Dedifferentiated amniotic fluid mesenchymal stem cell (primary cell): ENCODE data around the gene TPSD1.
"Not testable (repeated sequence)": the region's sequence is repeated elsewhere in the genome, so short reads cannot be mapped to it uniquely, and the experiment has no call there.

ENCODE experiments used
- DNase-seq: peaks from one replicate; pipeline ENCODE4 v3.0.0-alpha.2; 2016; ENCODE audit errors: extremely low spot score

The TPSD1 gene

DNA sequence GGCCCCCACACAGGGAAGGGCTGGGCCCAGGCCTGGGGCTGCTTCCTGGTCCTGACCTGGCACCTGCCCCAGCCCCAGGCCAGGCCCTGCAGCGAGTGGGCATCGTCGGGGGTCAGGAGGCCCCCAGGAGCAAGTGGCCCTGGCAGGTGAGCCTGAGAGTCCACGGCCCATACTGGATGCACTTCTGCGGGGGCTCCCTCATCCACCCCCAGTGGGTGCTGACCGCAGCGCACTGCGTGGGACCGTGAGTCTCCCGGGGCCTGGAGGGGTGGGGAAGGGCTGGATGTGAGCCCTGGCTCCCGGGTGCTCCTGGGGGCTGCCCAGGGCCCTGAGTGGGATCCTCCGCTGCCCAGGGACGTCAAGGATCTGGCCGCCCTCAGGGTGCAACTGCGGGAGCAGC, 14.8 kb upstream of the TPSD1 start:
- DNase-seq, result not testable (repeated sequence)

DNA sequence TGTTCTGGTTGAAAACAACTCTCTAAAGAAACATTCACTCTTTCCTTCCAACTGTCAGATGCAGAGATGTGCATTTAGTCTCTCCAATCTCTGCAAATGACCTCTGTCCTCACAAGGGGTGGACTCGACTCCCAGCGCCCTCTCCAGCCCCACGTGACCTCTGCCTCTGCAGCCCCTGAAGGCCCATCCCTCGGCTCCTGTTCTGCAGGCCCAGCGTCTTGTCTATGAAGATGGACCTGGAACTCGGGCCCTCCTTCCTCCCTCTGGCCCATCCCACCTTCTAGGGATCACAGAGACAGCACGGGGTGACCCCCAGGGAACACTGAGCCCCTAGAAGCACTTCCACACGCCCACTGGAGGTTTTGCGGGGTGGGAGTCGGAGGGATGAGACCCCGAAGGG, 12.5 kb upstream of the TPSD1 start:
- not testable (repeated sequence) for DNase-seq

- DNase-seq, result not testable (repeated sequence)
Measured at GRCh38 chr16:1243907-1244850, 11.7 kb upstream of the TPSD1 start.

GRCh38 chr16:1244881-1245280, 11.0 kb upstream of the TPSD1 start:
- DNase-seq, result no peak

DNA sequence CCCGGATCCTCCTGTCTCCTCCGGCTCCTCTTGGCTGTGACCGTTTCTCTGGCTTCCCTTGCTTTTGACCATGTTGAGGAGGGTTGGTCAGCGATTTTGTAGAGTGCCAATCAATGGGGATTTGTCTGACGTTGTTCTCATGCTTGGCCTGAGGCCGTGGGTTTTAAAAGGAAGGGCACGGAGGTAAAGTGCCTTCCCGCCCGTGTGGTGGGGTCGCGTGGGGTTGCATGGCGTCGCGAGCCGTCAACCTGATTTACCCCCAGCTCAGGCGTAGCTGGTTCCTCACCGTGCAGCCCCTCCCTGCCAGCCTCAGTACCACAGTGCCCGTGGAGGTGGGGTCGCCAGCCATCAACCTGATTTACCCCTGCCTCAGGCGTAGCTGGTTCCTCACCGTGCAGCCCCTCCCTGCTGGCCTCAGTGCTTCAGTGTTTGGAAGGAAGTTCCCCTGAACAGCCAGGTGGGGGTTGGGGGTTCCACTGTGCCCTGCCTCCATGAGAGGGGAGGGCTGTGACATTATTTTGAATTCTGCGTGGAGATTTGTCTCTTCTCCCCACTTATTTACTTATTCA, 10.3 kb upstream of the TPSD1 start:
- no peak for DNase-seq

- not testable (repeated sequence) for DNase-seq
Measured at GRCh38 chr16:1247903-1248537, 7.8 kb upstream of the TPSD1 start.

GRCh38 chr16:1249031-1249755, 6.7 kb upstream of the TPSD1 start:
- not testable (repeated sequence) for DNase-seq

GRCh38 chr16:1253701-1254364, 2.0 kb upstream of the TPSD1 start:
- not testable (repeated sequence) for DNase-seq

GRCh38 chr16:1254821-1255220, 1.0 kb upstream of the TPSD1 start:
- DNase-seq, result not testable (repeated sequence)

- DNase-seq, result not testable (repeated sequence)
Measured at GRCh38 chr16:1256296-1256873, 516 bp downstream of the TPSD1 start.

DNA sequence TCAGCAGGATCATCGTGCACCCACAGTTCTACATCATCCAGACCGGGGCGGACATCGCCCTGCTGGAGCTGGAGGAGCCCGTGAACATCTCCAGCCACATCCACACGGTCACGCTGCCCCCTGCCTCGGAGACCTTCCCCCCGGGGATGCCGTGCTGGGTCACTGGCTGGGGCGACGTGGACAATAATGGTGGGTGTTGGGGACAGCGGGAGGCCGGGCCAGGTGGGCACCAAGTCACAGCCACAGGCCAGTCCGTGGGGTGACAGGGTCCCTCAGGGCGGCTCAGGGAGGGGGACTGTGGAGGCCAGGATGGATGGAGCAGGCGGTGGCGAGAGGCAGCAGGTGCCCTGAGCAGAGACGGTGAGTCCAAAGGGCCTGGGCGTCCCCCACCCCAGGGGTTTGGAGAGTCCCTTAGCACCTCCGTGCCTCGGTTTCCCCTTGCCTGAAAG, 1.0 kb downstream of the TPSD1 start:
- DNase-seq, result no peak

GRCh38 chr16:1257561-1258224, 1.8 kb downstream of the TPSD1 start:
- DNase-seq, result no peak

- DNase-seq, result no peak
Measured at GRCh38 chr16:1258225-1258600, 2.3 kb downstream of the TPSD1 start.

DNA sequence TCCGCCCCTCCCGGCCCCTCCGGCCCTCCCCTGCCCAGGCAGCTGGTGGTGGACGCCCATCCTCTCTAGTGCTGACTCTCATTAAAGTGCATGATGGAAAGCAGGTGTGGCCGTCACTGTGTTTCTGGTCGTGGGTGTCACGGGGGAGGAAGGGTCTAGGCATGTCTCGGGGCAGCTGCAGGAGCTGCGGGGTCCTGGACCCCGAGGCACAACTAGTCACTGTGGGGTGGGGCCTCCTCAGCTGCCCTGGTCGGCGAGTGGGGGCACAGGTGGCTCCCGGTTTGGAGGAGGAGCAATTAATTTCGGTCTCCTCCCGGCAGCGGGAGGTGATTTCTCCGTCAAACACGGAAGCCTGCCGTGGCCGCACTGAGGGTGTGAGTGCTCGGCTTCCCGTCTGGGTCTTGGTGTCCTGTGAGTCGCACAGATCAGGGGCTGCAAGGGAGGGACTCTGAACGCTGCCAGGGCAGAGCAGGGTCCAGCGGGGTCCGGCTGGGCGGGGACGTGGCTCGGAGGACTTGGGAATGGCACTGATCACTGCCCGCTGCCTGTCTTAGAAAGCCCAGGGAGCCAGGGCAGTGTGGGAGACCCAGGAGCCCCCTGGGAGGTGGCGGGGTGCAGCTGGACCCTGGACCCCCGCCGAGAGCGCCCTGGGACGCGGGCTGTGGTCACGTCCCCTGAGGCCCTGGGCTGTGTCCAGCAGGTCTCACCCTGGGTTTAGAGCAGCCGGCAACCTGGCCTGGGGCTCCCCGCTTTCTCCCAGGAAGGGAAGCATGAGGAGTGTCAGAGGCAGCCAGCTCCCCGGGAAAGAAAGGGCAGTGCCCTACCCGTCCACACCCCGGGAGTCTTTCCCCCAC, 3.3 kb downstream of the TPSD1 start:
- DNase-seq, result no peak

GRCh38 chr16:1259760-1260068, 3.8 kb downstream of the TPSD1 start:
- no peak for DNase-seq

DNA sequence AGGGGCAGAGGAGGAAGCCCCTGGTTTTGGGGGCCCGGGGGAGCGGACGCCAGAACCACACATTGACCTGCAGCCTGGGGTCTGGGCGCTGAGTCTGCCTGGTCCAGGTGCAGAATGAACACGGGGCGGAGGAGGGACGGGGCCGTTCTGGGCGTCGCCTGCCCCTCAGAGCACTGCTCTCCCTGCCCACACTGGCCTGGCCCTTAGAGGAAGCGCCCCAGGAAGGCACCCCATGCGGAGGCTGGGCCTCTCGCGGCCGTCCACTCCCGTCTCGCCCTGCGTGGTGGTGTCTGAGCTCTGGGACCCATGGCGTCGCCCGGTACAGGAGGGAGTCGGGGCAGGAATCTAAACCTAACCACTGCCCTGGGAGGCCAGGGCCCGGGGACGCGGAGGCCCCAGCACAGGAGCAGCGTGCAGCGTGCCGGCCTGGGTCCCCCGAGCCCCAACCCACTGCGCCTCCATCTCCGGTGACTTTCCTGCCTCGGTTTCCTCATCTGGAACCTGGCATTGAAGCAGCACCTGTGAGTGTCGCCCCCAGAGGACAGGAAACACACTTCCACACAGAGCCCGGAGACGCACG, 4.3 kb downstream of the TPSD1 start:
- DNase-seq, result no peak

- no peak for DNase-seq
Measured at GRCh38 chr16:1261131-1261892, 5.4 kb downstream of the TPSD1 start.

GRCh38 chr16:1262210-1262845, 6.5 kb downstream of the TPSD1 start:
- DNase-seq, result no peak
